ENCODE data around the gene ETV2. TPM values are rescaled to one million over a fixed set of nuclear protein-coding genes. Genes with fewer than 3 reads are reported as not detected.

The ETV2 gene
- total and polyA plus RNA-seq, 2 of the 4 experiments (the other 2 are of a cell fraction): 1.2 TPM; not detected in 1

GRCh38 chr19:35693422-35693821, 51.9 kb downstream of the ETV2 start:
- dilution Hi-C loops (cut with HindIII; ENCODE audit: low sequenced_read_pairs, unreplicated experiment): no loop called here
- TF ChIP-seq RCOR1 (IDR thresholded peaks at IDR 0.05; ENCODE audit: insufficient replicate concordance, low read length) (no peak), RAD21 (IDR thresholded peaks at IDR 0.05; ENCODE audit: low read length) (no peak), MXI1 (IDR thresholded peaks at IDR 0.05; ENCODE audit: borderline replicate concordance, low read depth, low read length) (no peak), CTCF (conservative IDR thresholded peaks at IDR 0.05; ENCODE audit: low read depth, low read length) (no peak), NFE2L2 (IDR thresholded peaks at IDR 0.05; ENCODE audit: low read depth, low read length) (no peak), USF2 (IDR thresholded peaks at IDR 0.05; ENCODE audit: low read depth, low read length) (no peak), BHLHE40 (IDR thresholded peaks at IDR 0.05; ENCODE audit: low read depth, low read length) (no peak), MAZ (IDR thresholded peaks at IDR 0.05; ENCODE audit: borderline replicate concordance, low read depth, low read length) (no peak), CEBPB (IDR thresholded peaks at IDR 0.05; ENCODE audit: low read depth, low read length) (no peak), SMC3 (IDR thresholded peaks at IDR 0.05; ENCODE audit: low read depth, low read length) (no peak)
- H3K23ac ChIP-seq (ENCODE audit: low read depth, low read length): no peak overlapping the region
- no peak overlapping the region for H4K8ac ChIP-seq (ENCODE audit: low read depth in 2 of 2, low read length in 2 of 2)
- H2AK9ac ChIP-seq (replicated peaks; ENCODE audit: low read depth, low read length, poor library complexity): no peak overlapping the region
- no peak overlapping the region for H3K9ac ChIP-seq (ENCODE audit: low read depth, low read length)
- no peak overlapping the region for H4K91ac ChIP-seq (ENCODE audit: insufficient read depth, low read depth, low read length)
- no peak overlapping the region for H2BK20ac ChIP-seq (ENCODE audit: low read depth, low read length)
- no peak overlapping the region for H3K56ac ChIP-seq (ENCODE audit: extremely low read depth, insufficient read depth, low read length)
- H3K9me1 ChIP-seq (ENCODE audit: insufficient read depth, low read length): no peaks in the 10 kb centered on the region
- no peak overlapping the region for H2AK5ac ChIP-seq (ENCODE audit: low read depth, low read length)
- H3K27me3 ChIP-seq (ENCODE audit: control insufficient read depth, insufficient read depth, low read length): peaks cover 2% of the 10 kb centered on the region; the same call in 1 of the 2 replicates
- in situ Hi-C loops (cut with MboI; ENCODE audit: low sequenced_read_pairs): no loop called here
- H3K27ac ChIP-seq (ENCODE audit: insufficient read depth, low read length): no peak overlapping the region
- peaks cover 3% of the 10 kb centered on the region; the same call in 1 of the 2 replicates for H3K4me1 ChIP-seq (ENCODE audit: control insufficient read depth, insufficient read depth, low read length)
- ChIA-PET POLR2A (ENCODE audit: unreplicated experiment) (no interaction called here), CTCF (interaction anchor here (1.1 to 1.3 kb wide), 2 partner anchors 9 to 126 kb away, joined by 3 read pairs; no protein-coding TSS in a partner anchor)
- intact Hi-C loops (cut with micrococcal nuclease): loop anchor here (1.0 kb wide), 1 partner anchor 24 kb away; no protein-coding TSS in a partner anchor
- H3K79me1 ChIP-seq (ENCODE audit: low read depth in 1 of 2, low read length in 2 of 2): no peaks in the 10 kb centered on the region
- no peak overlapping the region for H3K14ac ChIP-seq (replicated peaks; ENCODE audit: low read depth, low read length)
- DNase-seq (no peak), ATAC-seq (ENCODE audit: low read depth) (no peak)
- H3K4ac ChIP-seq (ENCODE audit: low read depth, low read length): no peak overlapping the region
- H2AFZ ChIP-seq (replicated peaks; ENCODE audit: low read length, poor library complexity): no peak overlapping the region
- H2BK120ac ChIP-seq (ENCODE audit: low read depth, low read length): no peak overlapping the region
- no peaks in the 10 kb centered on the region for H3K36me3 ChIP-seq (ENCODE audit: control insufficient read depth, insufficient read depth, low read length)
- no peak overlapping the region for H3K4me3 ChIP-seq (ENCODE audit: insufficient read depth, low read depth, low read length)
- no peak overlapping the region for H2BK15ac ChIP-seq (ENCODE audit: low read depth, low read length)
- H2BK5ac ChIP-seq (ENCODE audit: low read depth, low read length, poor library complexity, severe bottlenecking): no peak overlapping the region
- no peak overlapping the region for H4K5ac ChIP-seq (ENCODE audit: low read depth, low read length)
- no peak overlapping the region for H3K18ac ChIP-seq (ENCODE audit: low read depth, low read length)
- no CpG with 5 or more reads among the region's 8 CpGs for WGBS, 2 experiments (ENCODE audit: extremely low coverage in 2 of 2, insufficient read length in 1 of 2)
- H4K20me1 ChIP-seq (ENCODE audit: insufficient read depth, low read length): no peaks in the 10 kb centered on the region
- H3K9me3 ChIP-seq (ENCODE audit: control insufficient read depth, insufficient read depth, low read length): no peaks in the 10 kb centered on the region
- no peak overlapping the region for H3K4me2 ChIP-seq (ENCODE audit: low read depth, low read length)
- no TSS peak for BruUV-seq (replicated peaks)
